IMR-90 (cell line): ENCODE results near the gene CST7. TPM values are rescaled to one million over a fixed set of nuclear protein-coding genes. Genes with fewer than 3 reads are reported as not detected.

ENCODE experiments used
- ATAC-seq: fragments of 200-7000 bp; cut with Tn5 transposase; 2 replicates; pipeline ENCODE4 v1.9.1; 2020; ENCODE audit warnings: low read depth, mild to moderate bottlenecking, moderate library complexity
- BruUV-seq: library from RNA; stranded (reverse); fragments of 400-500 nt; replicated peaks from 2 replicates; lab custom pipeline; 2021; lab: Mats Ljungman, UMichigan
- CTCF ChIA-PET: fragments of 300-600 bp; formaldehyde crosslinking; extraction: SDS; loops from one replicate; lab custom pipeline; 2021; ENCODE audit warnings: antibody characterized with exemption; lab: Yijun Ruan, JAX
- POLR2A ChIA-PET: fragments of 300-600 bp; sonication (Branson Sonifier 250); formaldehyde crosslinking; loops from one replicate; lab custom pipeline; 2022; ENCODE audit warnings: antibody characterized with exemption; ENCODE audit not compliant: unreplicated experiment; lab: Charles Lee
- DNase-seq: peaks from one replicate; pipeline ENCODE4 v3.0.0; 2013
- H2AFZ ChIP-seq: replicated peaks from 2 replicates; pipeline ENCODE3; 2013; ENCODE audit warnings: low read length, mild to moderate bottlenecking; ENCODE audit not compliant: poor library complexity
- H2AK5ac ChIP-seq: 2 replicates; pipeline ENCODE4 v1.6.1; 2013; ENCODE audit warnings: low read depth, low read length, inconsistent platforms
- H2AK9ac ChIP-seq: replicated peaks from 2 replicates; pipeline ENCODE3; 2013; ENCODE audit warnings: mild to moderate bottlenecking, low read depth, low read length, moderate library complexity; ENCODE audit not compliant: poor library complexity
- H2BK120ac ChIP-seq: 2 replicates; pipeline ENCODE4 v1.6.1; 2013; ENCODE audit warnings: low read depth, low read length, inconsistent platforms
- H2BK15ac ChIP-seq: 3 replicates; pipeline ENCODE4 v1.6.1; 2013; ENCODE audit warnings: low read depth, low read length, inconsistent platforms
- H2BK20ac ChIP-seq: 2 replicates; pipeline ENCODE4 v1.6.1; 2013; ENCODE audit warnings: low read depth, mild to moderate bottlenecking, inconsistent platforms, low read length, moderate library complexity
- H2BK5ac ChIP-seq: 2 replicates; pipeline ENCODE4 v1.6.1; 2013; ENCODE audit warnings: mild to moderate bottlenecking, low read depth, low read length, inconsistent platforms; ENCODE audit not compliant: poor library complexity, severe bottlenecking
- H3K14ac ChIP-seq: replicated peaks from 2 replicates; pipeline ENCODE4 v1.6.1; 2013; ENCODE audit warnings: low read depth, low read length, inconsistent platforms
- H3K18ac ChIP-seq: 2 replicates; pipeline ENCODE4 v1.6.1; 2013; ENCODE audit warnings: low read depth, low read length, control low read depth
- H3K23ac ChIP-seq: 2 replicates; pipeline ENCODE4 v1.6.1; 2013; ENCODE audit warnings: low read depth, low read length, inconsistent platforms
- H3K27ac ChIP-seq: 2 replicates; pipeline ENCODE4 v1.5.1; 2013; ENCODE audit warnings: mild to moderate bottlenecking, control low read depth, low read length; ENCODE audit not compliant: insufficient read depth
- H3K27me3 ChIP-seq: 2 replicates; pipeline ENCODE4 v1.6.1; 2013; ENCODE audit warnings: low read length; ENCODE audit not compliant: control insufficient read depth, insufficient read depth
- H3K36me3 ChIP-seq: 2 replicates; pipeline ENCODE4 v1.6.1; 2013; ENCODE audit warnings: low read length, mixed read lengths; ENCODE audit not compliant: control insufficient read depth, insufficient read depth
- H3K4ac ChIP-seq: 2 replicates; pipeline ENCODE4 v1.6.1; 2013; ENCODE audit warnings: low read depth, low read length, inconsistent platforms
- H3K4me1 ChIP-seq: 2 replicates; pipeline ENCODE4 v1.6.1; 2013; ENCODE audit warnings: low read length, mixed read lengths; ENCODE audit not compliant: control insufficient read depth, insufficient read depth
- H3K4me2 ChIP-seq: 2 replicates; pipeline ENCODE4 v1.6.1; 2013; ENCODE audit warnings: low read depth, mild to moderate bottlenecking, control low read depth, low read length, moderate library complexity
- H3K4me3 ChIP-seq: 2 replicates; pipeline ENCODE4 v1.5.1; 2013; ENCODE audit warnings: low read depth, mild to moderate bottlenecking, control low read depth, low read length, moderate library complexity; ENCODE audit not compliant: insufficient read depth
- H3K56ac ChIP-seq: 2 replicates; pipeline ENCODE4 v1.6.1; 2013; ENCODE audit warnings: low read length, inconsistent platforms; ENCODE audit not compliant: insufficient read depth; ENCODE audit errors: extremely low read depth
- H3K79me1 ChIP-seq, 2 experiments: 2 replicates each; pipeline ENCODE4 v1.6.1; 2013; ENCODE audit warnings: low read length in 2 of 2, inconsistent platforms in 1 of 2, low read depth in 1 of 2
- H3K9ac ChIP-seq: 2 replicates; pipeline ENCODE4 v1.6.1; 2013; ENCODE audit warnings: low read depth, low read length, control low read depth
- H3K9me1 ChIP-seq: 2 replicates; pipeline ENCODE4 v1.6.1; 2013; ENCODE audit warnings: low read length, inconsistent platforms; ENCODE audit not compliant: insufficient read depth
- H3K9me3 ChIP-seq: 2 replicates; pipeline ENCODE4 v1.6.1; 2013; ENCODE audit warnings: low read length; ENCODE audit not compliant: control insufficient read depth, insufficient read depth
- H4K20me1 ChIP-seq: 2 replicates; pipeline ENCODE4 v1.6.1; 2013; ENCODE audit warnings: low read length, inconsistent platforms; ENCODE audit not compliant: insufficient read depth
- H4K5ac ChIP-seq: 2 replicates; pipeline ENCODE4 v1.6.1; 2013; ENCODE audit warnings: mild to moderate bottlenecking, low read depth, low read length, control low read depth
- H4K8ac ChIP-seq, 2 experiments: 2 replicates each; pipeline ENCODE4 v1.6.1; 2013; ENCODE audit warnings: low read depth in 2 of 2, low read length in 2 of 2, control low read depth in 1 of 2, inconsistent platforms in 1 of 2
- H4K91ac ChIP-seq: 2 replicates; pipeline ENCODE4 v1.6.1; 2013; ENCODE audit warnings: low read depth, low read length, inconsistent platforms; ENCODE audit not compliant: insufficient read depth
- BHLHE40 ChIP-seq: fragments of 150-350 bp; IDR thresholded peaks from 2 replicates; pipeline ENCODE4 v1.6.1; 2016; ENCODE audit warnings: mild to moderate bottlenecking, low read depth, low read length
- CEBPB ChIP-seq: IDR thresholded peaks from 2 replicates; pipeline ENCODE4 v1.6.1; 2012; ENCODE audit warnings: low read depth, low read length, improper control_type of control experiment
- CHD1 ChIP-seq: IDR thresholded peaks from 2 replicates; pipeline ENCODE4 v1.6.1; 2012; ENCODE audit warnings: low read depth, low read length, improper control_type of control experiment
- FOS ChIP-seq: fragments of 150-350 bp; IDR thresholded peaks from 2 replicates; pipeline ENCODE4 v1.6.1; 2016; ENCODE audit warnings: low read depth, low read length
- MAFK ChIP-seq: IDR thresholded peaks from 2 replicates; pipeline ENCODE4 v1.6.1; 2012; ENCODE audit warnings: low read depth, low read length, improper control_type of control experiment
- MAZ ChIP-seq: IDR thresholded peaks from 2 replicates; pipeline ENCODE4 v1.6.1; 2012; ENCODE audit warnings: low read depth, mild to moderate bottlenecking, low read length, improper control_type of control experiment, moderate library complexity, borderline replicate concordance
- MXI1 ChIP-seq: IDR thresholded peaks from 2 replicates; pipeline ENCODE4 v1.6.1; 2012; ENCODE audit warnings: low read depth, mild to moderate bottlenecking, low read length, moderate library complexity, borderline replicate concordance
- NFE2L2 ChIP-seq: fragments of 150-350 bp; IDR thresholded peaks from 2 replicates; pipeline ENCODE4 v1.6.1; 2016; ENCODE audit warnings: low read depth, mild to moderate bottlenecking, low read length
- POLR2A ChIP-seq: IDR thresholded peaks from 2 replicates; pipeline ENCODE4 v1.6.1; 2012; ENCODE audit warnings: mild to moderate bottlenecking, low read depth, low read length
- RAD21 ChIP-seq: IDR thresholded peaks from 2 replicates; pipeline ENCODE4 v1.6.1; 2012; ENCODE audit warnings: low read length, improper control_type of control experiment
- RCOR1 ChIP-seq: IDR thresholded peaks from 2 replicates; pipeline ENCODE4 v1.6.1; 2012; ENCODE audit warnings: mild to moderate bottlenecking, low read length, improper control_type of control experiment; ENCODE audit not compliant: insufficient replicate concordance
- RFX5 ChIP-seq: IDR thresholded peaks from 2 replicates; pipeline ENCODE4 v1.8.0; 2012; ENCODE audit warnings: low read depth, mild to moderate bottlenecking, low read length, moderate library complexity
- WGBS, 2 experiments: methylation state at CpG; one replicate each; pipeline versions ENCODE4 v1.1.5 to v1.1.7; 2013; ENCODE audit warnings: missing lambda C conversion rate in 2 of 2; ENCODE audit not compliant: insufficient read length in 1 of 2; ENCODE audit errors: extremely low coverage in 2 of 2; 5-methylcytosine and 5-hydroxymethylcytosine counted together
- dilution Hi-C: fragments of 300-500 bp; cut with HindIII; formaldehyde crosslinking; loops from one replicate; pipeline ENCODE4 v1.14.3; 2018; ENCODE audit warnings: low sequenced_read_pairs; ENCODE audit not compliant: unreplicated experiment
- in situ Hi-C: fragments of 300-500 bp; cut with MboI; formaldehyde crosslinking; loops from 3 replicates; pipeline ENCODE4 v1.14.3; 2019; ENCODE audit warnings: low sequenced_read_pairs, inconsistent platforms, mixed read lengths
- intact Hi-C: fragments of 100-400 bp; cut with micrococcal nuclease; formaldehyde crosslinking; loops from 2 replicates; pipeline ENCODE4 v1.10.0; 2022
- polyA plus RNA-seq, 3 experiments: library from polyadenylated mRNA; depleted of rRNA; stranded (reverse); fragments of >200 nt; gene quantifications; 2 replicates each; pipeline ENCODE4 v1.2.3, GENCODE V29; 2012; ENCODE audit warnings: low replicate concordance in 1 of 3
- total RNA-seq: library from RNA; depleted of rRNA; stranded (reverse); fragments of >200 nt; gene quantifications from 2 replicates; pipeline ENCODE4 v1.2.3, GENCODE V29; 2012
- TF ChIP-seq, protein P1 (sequence below): fragments of 150-350 bp; IDR thresholded peaks from 2 replicates; pipeline ENCODE4 v1.6.1; 2016; ENCODE audit warnings: low read depth, mild to moderate bottlenecking, low read length, moderate library complexity, borderline replicate concordance
- TF ChIP-seq, protein P2 (sequence below): fragments of 150-350 bp; IDR thresholded peaks from 2 replicates; pipeline ENCODE4 v1.6.1; 2017; ENCODE audit warnings: mild to moderate bottlenecking, antibody characterized with exemption, low read length, low read depth
- TF ChIP-seq, protein P3 (sequence below): conservative IDR thresholded peaks from 2 replicates; pipeline ENCODE4 v1.5.1; 2012; ENCODE audit warnings: mild to moderate bottlenecking, low read depth, low read length, improper control_type of control experiment

Gene CST7
- total and polyA plus RNA-seq, 2 of the 4 experiments (the other 2 are of a cell fraction), result not detected

DNA sequence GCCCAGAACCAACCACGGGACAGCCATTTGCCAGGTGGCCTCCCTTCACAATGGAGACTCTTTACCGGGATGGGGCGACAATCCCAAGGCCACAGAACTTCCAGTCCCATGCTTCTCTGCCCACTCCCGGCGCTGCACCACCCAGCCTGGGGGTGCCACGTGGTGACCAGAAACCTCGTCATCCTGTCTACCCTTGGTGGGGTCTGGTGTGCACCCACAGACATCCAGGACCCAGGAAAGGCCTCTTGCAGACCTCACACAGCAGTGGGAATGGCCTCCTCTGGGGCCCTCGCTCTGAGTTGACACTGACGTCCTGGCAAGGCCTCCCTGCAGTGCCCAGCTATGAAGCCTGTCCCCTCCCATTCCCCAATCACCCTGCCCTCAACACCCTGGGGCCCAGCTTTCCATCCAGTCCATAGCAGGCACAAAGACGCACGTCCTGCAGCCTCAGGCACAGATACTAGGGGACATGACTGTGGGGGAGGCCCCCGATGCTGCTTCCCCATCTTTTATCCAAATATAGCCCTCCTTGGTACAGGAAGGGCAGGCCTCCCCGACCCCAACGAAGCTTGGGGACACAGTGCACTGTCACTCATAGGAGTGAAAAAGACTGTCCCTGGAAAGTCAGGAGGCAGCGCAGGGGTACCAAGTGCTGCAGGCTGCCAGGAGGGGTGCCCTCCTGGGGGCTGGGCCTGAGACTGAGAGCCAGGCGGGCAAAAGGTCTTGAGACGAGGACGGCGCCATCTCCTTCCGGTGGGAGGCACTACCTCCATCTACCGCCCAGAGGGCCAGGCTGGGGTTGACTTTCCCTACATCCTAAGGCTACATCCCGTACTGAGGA is 7.2 kb downstream of the CST7 start:
- WGBS, 2 experiments, result 96% methylated on average over 10 of the region's 22 CpGs; no CpG with 5 or more reads in 1 of the 2 experiments
- Histone ChIP-seq H3K18ac (no peak overlapping the region), H2AK9ac (no peak overlapping the region), H4K20me1 (no peaks in the 10 kb centered on the region), H3K4ac (no peak overlapping the region), H3K27ac (no peak overlapping the region), H2BK20ac (no peak overlapping the region), H3K56ac (no peak overlapping the region), H3K79me1 (no peaks in the 10 kb centered on the region), H3K4me2 (no peak overlapping the region), H4K8ac (no peak overlapping the region), H4K5ac (no peak overlapping the region), H2BK15ac (no peak overlapping the region), H3K23ac (no peak overlapping the region), H4K91ac (no peak overlapping the region), H2AFZ (peak overlapping the region; percentile 51), H2BK120ac (no peak overlapping the region), H3K9me1 (0 out of 2 replicates have a peak, but pooled peaks cover 4% of the 10 kb centered on the region), H3K4me1 (no peaks in the 10 kb centered on the region), H3K4me3 (no peak overlapping the region), H3K9ac (no peak overlapping the region), H3K9me3 (no peaks in the 10 kb centered on the region), H3K14ac (no peak overlapping the region), H3K36me3 (peaks cover 9% of the 10 kb centered on the region; the same call in 1 of the 2 replicates), H2BK5ac (no peak overlapping the region), H2AK5ac (no peak overlapping the region), H3K27me3 (no peaks in the 10 kb centered on the region)
- CTCF ChIA-PET, result no interaction called here
- in situ Hi-C loops (no loop called here), dilution Hi-C loops (no loop called here), intact Hi-C loops (no loop called here)
- POLR2A ChIA-PET, result no interaction called here
- no peak for DNase-seq
- no TSS peak for BruUV-seq
- no peak for ATAC-seq
- no peak for TF ChIP-seq MAFK
- TF ChIP-seq CEBPB, result no peak
- no peak for TF ChIP-seq CHD1
- TF ChIP-seq NFE2L2, result no peak
- TF ChIP-seq, protein P1, sequence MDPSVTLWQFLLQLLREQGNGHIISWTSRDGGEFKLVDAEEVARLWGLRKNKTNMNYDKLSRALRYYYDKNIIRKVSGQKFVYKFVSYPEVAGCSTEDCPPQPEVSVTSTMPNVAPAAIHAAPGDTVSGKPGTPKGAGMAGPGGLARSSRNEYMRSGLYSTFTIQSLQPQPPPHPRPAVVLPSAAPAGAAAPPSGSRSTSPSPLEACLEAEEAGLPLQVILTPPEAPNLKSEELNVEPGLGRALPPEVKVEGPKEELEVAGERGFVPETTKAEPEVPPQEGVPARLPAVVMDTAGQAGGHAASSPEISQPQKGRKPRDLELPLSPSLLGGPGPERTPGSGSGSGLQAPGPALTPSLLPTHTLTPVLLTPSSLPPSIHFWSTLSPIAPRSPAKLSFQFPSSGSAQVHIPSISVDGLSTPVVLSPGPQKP, result no peak
- TF ChIP-seq RFX5, result no peak
- TF ChIP-seq, protein P2, sequence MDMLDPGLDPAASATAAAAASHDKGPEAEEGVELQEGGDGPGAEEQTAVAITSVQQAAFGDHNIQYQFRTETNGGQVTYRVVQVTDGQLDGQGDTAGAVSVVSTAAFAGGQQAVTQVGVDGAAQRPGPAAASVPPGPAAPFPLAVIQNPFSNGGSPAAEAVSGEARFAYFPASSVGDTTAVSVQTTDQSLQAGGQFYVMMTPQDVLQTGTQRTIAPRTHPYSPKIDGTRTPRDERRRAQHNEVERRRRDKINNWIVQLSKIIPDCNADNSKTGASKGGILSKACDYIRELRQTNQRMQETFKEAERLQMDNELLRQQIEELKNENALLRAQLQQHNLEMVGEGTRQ, result no peak
- no peak for TF ChIP-seq MAZ
- TF ChIP-seq, protein P3, sequence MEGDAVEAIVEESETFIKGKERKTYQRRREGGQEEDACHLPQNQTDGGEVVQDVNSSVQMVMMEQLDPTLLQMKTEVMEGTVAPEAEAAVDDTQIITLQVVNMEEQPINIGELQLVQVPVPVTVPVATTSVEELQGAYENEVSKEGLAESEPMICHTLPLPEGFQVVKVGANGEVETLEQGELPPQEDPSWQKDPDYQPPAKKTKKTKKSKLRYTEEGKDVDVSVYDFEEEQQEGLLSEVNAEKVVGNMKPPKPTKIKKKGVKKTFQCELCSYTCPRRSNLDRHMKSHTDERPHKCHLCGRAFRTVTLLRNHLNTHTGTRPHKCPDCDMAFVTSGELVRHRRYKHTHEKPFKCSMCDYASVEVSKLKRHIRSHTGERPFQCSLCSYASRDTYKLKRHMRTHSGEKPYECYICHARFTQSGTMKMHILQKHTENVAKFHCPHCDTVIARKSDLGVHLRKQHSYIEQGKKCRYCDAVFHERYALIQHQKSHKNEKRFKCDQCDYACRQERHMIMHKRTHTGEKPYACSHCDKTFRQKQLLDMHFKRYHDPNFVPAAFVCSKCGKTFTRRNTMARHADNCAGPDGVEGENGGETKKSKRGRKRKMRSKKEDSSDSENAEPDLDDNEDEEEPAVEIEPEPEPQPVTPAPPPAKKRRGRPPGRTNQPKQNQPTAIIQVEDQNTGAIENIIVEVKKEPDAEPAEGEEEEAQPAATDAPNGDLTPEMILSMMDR, result no peak
- TF ChIP-seq MXI1, result no peak
- TF ChIP-seq RCOR1, result no peak
- no peak for TF ChIP-seq POLR2A
- no peak for TF ChIP-seq RAD21
- TF ChIP-seq FOS, result no peak
- no peak for TF ChIP-seq BHLHE40
